HG02970 (cell line): ENCODE measurements around the gene CEP350.
"Not testable (repeated sequence)": the region's sequence is repeated elsewhere in the genome, so short reads cannot be mapped to it uniquely, and the experiment has no call there.

Experiments used
- ATAC-seq: cut with Tn5 transposase; IDR thresholded peaks from one replicate; pipeline ENCODE4 v1.9.1; 2021; ENCODE audit warnings: mild to moderate bottlenecking, moderate library complexity, moderate number of reproducible peaks; ENCODE audit not compliant: unreplicated experiment, low FRiP score

Gene CEP350

DNA sequence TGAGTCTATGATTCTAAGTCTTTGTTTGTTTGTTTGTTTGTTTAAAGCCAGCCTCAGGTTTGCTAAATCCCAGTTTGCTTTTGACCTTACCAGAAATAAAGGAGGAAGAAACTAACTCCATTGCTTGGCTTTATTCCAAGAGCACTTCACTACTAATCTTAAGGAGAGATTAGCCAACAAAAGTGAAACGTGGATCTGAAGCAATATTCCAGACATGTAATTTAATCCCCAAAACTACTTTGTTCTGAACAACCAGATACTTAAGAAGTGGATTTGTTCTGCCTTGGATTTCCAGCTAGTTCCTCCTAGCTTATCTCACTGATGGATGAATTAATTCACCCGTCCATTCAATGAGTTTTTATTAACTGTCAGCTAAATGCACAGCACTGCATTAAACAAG lies 15.9 kb upstream of the CEP350 start:
- ATAC-seq = no peak

DNA sequence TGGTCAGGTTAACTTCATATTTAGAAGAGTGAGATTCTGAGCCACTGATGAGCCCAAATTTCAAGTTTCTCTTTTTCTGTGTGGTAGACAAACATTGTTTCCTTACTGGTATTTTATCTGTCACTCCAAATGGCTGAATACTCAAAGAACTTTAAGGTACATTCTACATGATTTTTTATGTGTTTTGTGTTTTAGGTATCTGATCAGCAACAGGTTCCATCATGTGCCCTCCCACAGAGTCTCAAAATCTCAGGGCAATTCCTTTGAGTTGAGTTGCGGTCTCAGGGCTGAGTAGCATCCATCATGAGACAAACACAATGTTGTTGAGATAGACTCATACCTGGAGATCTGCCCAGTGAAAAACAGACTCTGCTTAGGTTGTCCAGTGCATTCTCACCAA lies 14.7 kb upstream of the CEP350 start:
- no peak for ATAC-seq

DNA sequence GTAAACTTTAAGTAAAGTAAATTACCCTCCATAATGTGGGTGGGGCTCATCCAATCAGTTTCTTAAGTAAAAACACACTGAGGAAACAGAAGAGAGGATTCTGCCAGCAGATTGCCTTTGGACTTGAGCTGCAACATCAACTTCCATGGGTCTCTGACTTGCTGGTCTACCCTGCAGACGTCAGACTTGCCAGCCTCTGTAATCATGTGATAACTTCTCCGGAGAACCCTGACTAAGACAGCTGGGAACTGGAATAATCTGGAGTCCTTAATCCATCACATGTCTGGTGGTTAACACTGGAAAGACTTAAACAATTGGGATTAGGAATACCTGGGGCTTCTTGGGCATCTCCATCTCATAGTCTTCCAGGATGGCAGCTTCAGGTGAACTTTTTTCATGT lies 13.2 kb upstream of the CEP350 start:
- ATAC-seq = no peak

DNA sequence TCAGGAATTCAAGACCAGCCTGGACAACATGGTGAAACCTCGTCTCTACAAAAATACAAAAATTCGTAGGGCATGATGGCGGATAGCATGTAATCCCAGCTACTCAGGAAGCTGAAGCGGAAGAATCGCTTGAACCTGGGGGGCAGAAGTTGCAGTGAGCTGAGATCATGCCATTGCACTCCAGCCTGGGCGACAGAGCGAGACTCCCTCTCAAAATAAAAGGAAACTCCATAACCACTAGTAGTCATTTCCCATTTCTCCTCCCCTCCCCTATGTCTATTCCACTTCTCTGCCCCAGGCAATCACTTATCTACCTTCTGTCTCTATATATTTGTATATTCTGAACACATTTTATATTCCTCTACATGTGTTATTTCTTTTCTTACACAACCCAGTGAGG lies 4.0 kb upstream of the CEP350 start:
- ATAC-seq = no peak

DNA sequence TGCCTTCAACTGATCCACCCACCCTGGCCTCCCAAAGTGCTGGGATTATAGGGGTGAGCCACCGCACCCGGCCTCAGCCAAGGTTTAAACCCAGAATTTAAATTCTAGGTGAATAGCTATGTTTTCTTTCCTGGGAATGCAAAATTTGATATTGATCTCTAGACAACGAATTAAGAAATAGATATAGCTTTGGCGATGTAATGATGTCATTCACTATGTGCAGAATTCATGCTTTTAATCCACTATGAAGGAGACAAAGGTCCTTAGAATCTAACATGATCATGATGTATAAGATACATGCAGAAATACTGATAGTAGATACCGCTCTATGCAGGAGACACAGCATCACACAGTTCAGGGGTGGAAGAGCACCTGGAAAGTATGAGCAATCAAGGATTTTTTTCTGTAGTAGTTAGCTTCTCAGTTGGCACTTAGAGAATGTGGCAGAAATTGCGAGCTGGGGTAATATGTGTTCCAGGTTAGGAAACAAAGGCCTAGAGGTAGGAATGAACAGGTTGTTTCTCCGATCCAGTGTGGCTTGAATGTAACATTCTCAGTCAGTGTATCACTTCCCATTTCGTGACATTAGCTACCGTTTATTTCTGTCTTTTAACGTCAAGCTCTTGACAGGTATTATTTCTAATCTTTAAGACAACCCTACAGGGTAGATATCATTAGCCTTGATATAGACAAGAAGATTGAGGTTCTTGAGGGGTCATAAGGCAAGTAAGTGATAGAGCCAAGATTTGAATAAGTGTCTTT lies 3.0 kb upstream of the CEP350 start:
- no peak for ATAC-seq

DNA sequence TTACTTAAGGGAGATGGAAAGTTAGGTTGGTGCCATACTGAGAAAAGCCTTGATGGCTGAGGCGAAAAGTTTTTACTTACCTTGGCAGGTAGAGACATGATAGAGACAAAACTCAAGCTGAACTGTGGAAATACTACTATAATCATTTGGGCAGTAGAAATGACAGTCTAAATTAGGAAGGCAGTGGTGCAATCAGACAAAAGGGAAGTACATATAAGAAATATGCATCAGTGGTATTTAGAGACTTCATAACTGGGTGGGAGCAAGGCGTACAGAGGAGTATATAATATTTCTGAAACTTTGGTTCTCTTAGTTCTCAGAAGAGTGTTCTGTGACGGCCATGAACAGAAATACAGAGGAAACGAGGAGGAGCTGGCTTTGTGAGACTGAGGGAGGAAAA lies 2.4 kb upstream of the CEP350 start:
- ATAC-seq = no peak

DNA sequence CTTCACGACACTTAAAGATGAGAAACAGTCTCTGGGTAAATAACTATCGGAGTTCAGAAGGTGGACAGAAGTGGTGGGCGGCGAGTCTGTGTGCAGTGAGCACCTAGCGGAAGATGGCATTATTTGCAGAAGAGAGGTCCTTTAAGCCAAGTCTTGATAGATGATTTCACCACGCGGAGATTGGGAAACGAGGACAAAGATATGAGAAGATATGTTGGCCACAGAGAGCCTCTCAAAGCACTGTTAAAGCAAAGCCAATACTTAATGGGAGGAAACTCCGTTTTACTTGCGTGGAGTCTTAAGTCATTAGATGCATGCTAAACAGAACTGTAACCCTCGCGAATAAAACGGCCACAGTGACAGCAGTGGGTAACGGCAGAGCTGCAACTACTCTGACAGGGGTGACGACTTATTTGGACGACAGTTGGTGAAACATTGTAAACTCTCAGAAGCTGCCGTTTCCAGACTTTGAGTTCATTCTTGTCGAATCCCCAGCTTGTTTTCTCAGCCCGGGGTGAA lies 577 bp upstream of the CEP350 start:
- ATAC-seq = no peak

DNA sequence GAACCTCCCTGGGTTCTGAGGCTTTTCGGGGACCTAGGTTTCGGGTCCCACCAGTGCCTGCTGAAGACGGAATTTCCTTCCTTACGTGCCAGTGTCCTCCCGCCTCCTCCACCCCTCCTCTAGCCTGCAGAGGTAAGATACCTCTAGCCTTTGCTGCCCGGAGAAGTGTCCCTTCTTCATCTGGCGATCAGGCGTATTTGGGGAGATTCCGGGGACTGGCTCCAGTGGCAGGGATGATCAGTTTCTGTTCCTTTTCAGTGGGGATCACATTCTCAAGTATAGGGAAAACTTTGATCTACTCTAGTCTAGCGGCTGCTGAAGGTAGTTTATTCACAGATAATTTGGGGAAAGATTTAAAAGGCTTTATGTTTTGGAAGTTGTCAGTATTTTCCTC lies 674 bp downstream of the CEP350 start:
- no peak for ATAC-seq

DNA sequence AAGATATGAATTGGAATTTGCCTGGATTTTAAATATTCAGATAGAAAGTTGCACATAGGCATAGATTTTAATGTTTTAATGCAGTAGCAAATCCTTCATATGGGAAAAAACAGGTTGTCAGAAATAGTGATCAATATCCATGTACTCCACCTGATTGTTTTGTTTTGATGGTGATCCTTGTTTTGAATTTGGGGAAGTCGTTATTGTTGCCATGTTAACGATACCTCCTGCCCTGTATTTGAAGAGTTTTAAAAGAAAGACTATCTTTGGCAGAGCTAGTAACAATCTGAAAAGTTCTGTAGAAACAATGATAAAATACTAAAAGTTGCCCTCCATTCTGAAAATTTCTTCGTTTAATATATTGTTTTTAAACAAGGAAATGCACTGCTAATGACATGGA lies 1.1 kb downstream of the CEP350 start:
- no peak for ATAC-seq

DNA sequence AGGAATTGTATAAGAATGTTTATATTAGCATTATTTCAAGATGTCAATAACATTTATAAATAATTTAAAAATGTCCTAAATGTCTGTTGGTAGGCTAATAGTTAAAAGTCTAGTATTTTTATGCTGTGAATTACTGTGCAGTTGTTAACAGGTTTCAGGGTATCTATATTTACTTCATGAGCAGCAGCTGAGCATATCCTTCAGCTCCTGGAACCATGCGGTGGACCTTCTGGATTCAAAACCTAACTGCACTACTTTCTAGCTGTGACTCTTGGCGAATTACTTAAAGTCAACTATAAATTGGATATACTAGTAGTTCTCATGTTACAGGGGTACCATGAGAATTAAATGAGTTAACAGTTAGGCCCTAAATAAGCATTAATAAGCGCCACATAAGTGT lies 3.7 kb downstream of the CEP350 start:
- ATAC-seq = no peak

DNA sequence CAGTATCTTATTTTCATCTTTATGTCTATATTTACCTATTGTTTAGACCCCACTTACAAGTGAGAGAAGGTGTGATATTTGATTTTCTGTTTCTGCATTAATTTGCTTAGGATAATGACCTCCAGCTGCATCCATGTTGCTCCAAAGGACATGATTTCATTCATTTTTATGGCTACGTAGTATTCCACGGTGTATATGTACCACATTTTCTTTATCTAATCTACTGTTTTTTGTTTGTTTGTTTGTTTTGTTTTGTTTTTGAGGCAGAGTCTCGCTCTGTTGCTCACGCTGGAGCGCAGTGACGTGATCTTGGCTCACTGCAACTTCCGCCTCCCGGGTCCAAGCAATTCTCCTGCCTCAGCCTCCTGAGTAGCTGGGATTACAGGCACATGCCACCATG lies 7.6 kb downstream of the CEP350 start:
- not testable (repeated sequence) for ATAC-seq

DNA sequence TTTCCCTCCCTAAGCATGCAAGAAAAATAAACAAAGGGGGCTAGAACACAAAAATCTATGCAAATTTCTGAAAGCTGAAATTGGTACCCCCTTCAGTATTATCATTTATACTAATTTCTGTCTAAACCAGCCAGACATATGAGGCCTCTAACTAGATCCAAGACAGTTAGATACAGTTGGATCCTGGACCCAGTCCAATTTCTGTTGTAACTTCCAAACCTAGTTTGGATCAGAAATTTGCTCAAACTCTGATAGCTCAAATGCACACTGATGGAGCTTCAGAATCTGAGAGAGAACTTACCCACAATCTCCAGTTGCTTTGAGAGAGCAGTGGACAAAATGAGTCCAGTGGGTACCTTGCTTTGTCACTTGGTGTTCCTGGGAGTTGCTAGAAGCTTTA lies 11.9 kb downstream of the CEP350 start:
- no peak for ATAC-seq

DNA sequence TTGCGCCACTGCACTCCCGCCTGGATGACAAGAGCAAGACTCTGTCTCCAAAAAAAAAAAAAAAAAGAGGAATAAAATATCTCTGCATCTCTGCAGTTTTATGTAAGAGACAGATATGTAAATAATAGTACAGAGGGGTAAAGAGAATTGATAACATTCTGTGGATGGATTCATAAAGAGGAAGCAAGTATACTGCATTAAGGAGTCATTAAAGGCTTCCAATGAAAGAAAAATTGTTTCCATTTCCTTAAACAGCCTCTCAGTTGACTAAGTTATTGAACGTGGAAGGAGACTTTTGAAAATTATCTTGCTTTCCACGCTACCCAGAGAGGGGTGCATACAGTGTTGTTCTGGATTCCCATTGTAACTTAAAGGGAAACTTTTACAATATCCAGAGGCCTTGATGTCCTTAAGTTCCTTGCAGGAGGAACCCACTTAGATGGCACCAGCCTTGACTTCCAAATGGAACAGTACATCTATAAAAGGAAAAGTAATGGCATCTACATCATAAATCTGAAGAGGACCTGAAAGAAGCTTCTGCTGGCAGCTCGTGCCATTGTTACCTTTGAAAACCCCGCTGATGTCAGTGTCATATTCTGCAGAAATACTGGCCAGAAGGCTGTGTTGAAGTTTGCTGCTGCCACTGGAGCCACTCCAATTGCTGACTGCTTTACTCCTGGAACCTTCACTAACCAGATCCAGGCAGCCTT lies 13.8 kb downstream of the CEP350 start:
- no peak for ATAC-seq

DNA sequence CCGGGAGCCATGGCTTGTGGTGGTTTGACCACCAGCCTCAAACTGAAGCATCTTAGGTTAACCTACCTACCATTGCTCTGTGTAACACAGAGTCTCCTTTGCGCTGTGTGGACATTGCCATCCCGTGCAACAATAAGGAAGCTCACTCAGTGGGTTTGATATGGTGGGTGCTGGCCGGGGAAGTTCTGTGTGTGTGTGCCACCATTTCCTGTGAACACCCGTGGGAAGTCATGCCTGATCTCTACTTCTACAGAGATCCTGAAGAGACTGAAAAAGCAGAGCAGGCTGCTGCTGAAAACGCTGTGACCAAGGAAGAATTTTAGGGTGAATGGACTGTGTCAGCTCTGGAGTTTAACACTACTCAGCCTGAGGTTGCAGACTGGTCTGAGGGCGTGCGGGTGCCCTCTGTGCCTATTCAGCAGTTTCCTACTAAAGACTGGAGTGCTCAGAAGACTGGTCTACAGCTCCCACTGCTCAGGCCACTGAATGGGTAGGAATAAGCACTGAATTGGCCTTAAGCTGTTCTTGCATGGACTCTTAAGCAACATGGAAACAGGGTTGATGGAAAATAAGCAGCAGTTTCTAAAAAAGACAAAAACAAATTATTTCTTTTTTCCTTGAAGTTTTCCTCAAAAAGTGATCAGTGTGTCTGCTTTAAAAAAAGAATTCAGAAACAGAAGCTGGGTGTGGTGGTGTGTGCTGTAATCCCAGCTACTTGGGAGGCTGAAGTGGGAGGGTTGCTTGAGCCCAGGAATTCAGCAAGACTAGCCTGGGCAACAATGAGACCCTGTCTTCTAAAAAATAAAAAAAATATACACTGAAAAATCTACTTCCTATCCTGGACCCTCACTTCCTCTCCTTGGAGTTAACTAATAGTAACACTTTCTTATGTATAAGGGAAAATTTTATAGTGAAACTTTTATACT lies 14.6 kb downstream of the CEP350 start:
- no peak for ATAC-seq

DNA sequence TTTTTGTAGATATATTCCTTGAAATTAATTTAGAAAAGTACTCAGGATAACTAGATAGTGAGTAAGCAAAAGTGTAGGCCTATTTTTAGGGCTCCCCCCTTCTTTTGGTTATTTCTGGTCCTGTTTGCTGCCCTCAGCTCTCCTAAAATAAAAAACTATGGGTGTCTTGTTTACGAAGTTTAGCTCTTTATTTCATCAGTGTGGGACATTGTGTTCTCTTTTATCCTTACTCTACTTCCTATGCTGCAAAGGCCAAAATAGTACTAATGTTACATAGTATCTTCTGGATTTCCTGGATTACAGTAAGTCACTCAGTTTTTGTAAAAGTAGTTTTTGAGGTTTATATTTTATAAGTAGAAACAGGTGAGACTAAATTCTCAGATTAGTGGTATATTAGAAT lies 15.4 kb downstream of the CEP350 start:
- no peak for ATAC-seq

DNA sequence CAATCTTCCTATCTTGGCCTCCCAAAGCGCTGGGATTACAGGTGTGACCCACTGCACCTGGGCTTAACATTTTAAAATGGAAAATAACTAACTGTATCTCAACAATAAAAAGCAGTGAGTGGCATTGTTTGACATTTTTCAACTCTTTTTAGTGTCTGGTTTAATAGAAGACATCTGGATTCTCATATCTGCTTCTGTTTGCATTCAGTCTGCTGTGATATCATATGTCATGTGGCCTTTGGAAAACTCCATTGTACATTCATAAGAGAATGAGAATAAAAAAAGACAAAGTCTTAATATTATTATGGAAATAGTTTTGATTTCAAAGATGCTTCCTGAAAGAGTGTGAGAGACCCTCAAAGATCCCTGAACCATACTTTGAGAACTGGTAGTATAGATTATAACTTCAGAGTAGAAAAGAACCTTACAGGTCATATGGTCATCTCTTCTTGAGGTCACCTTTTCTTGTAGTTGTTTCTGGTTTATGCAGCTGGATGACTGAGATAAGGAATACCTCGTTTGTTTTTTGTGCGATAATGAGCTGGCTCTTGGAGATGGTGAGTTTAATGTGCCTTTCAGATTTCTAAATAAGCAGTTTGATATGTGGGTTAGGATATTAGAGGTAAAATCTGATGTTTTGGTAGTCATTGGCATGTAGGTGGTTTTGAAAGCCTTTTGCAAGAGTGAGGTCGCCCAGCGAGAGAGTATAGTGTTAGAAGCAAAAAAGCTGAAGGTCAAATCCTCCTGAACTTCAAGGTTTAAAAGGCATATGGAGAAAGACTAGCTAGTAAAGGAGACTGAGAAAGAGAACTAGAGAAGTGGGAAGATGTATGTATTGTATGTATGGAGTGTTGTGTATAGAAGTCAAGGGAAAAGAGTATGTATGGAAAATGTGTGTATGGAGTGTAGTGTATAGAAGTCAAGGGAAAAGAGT lies 17.2 kb downstream of the CEP350 start:
- no peak for ATAC-seq

DNA sequence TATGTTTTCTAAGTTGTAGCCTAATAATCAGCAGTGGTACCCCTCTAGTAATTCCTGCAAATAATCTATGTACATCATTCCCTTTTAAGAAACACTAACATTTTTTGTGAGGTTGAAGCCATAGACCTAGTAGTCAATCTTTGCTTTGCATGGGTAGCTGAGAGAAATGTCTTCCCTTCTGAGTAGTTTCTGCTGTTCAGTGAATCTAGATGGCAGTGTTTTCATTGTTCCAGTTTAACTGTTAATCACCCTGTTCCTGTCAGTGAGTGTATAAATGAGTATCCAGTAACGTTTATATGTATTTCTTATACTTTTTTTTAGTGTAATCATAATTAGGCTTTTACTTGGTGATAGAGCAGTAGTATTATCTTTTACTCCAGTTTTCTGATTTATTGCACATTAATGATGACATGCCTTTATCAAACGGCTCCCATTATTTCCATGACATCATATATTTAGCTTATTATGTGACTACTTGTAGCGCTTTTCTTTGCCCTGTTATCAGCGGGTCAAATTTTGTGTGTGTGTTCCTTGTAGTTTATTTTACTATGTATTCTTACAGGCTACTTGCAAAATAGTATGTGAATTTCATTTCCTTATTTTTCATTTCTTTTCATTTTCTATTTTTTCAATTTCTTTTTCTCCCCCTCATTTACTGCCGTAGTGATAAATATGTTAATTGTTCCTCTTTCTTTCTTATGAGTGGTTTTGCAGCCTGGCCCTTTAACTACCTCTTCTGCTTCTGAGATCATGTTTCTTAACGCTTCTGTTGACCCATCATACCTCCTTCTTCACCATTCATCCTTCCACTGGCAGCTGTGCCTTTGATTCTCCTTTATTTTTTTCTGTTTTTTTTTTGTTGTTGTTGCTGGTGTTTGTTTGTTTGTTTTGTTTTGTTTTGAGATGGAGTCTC lies 18.8 kb downstream of the CEP350 start:
- ATAC-seq = no peak

DNA sequence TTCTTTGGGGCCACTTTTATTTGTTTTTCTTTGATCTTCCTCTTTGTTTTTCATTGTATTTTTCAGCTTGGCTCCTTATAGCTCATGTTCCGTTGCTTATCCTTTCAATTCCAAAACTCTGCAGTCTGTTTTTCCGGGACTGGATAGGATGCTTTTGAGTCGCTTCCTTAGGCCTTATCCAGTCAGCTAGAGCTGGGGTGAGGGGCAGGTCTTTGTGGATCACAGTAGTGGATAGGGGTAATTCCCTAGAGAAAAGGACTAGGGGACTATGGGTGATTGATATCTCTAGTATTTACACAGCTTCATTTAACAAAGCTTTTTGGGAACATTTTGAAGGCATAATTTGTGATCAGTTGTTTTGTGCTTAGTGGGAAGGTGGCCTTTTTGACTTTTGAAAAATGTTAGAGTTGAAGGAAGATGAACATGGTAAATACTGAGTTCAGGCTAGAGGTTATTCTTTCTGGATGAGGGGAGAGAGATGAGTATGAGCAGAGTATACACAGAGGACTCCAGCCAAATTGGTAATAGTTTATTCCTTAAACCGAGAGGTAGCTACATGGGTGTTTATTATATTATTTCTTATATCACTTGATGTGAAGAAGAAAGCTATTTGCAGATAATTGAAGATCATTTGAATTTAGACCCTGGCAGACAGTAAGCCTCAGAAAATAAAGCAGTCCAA lies 22.5 kb downstream of the CEP350 start:
- no peak for ATAC-seq
